ENCODE data around the gene NOP14. TPM values are rescaled to one million over a fixed set of nuclear protein-coding genes. Genes with fewer than 3 reads are reported as not detected.

Gene NOP14
- total and polyA plus RNA-seq, 2 donors (not counting 3 experiments of a cell fraction or from before 2014, with no cell fraction given) = 9.5 to 45.2 TPM

DNA sequence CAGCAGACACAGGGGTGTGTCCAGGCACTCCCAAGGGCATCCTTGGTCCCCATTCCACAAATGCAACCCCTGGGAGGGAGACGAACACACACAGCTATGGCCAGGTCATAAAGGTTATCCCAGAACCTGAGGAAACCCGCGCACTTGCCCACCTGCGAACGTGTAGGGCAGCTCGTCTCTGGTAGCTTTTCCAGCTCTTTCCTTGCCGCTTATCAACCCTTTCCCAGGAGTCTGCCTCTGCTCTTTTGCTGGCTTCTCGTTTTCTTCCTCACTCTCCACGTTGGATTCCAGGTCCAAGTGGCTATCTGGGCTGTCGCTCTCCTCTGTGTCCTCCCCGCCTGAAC, 13.5 kb downstream of the NOP14 start:
- BruUV-seq (replicated peaks) = no TSS peak
- POLR2A ChIA-PET = interaction anchor here (1.6 kb wide), 1 partner anchor 14 kb away, joined by 4 read pairs; the partner anchor contains the start of gene GRK4
- DNase-seq (ENCODE audit: low read depth, low spot score) (no peak), FAIRE-seq (no peak)
- H3K9ac ChIP-seq (replicated peaks; ENCODE audit: extremely low read depth, insufficient read depth, low read length) = no peak overlapping the region
- dilution Hi-C loops (cut with MboI; ENCODE audit: extremely low pct_ligation_motif_present, low sequenced_read_pairs) = no loop called here
- no peak overlapping the region for H3K27ac ChIP-seq (ENCODE audit: insufficient read depth, low read depth, low read length)
- H3K9me3 ChIP-seq (replicated peaks; ENCODE audit: control insufficient read depth, insufficient read depth, low read length) = no peaks in the 10 kb centered on the region
- no peaks in the 10 kb centered on the region for H3K9me1 ChIP-seq (replicated peaks; ENCODE audit: control insufficient read depth, extremely low read depth, insufficient read depth, low read length)
- H3K4me1 ChIP-seq (ENCODE audit: control insufficient read depth, extremely low read depth, insufficient read depth, low read length) = no peaks in the 10 kb centered on the region
- CTCF ChIA-PET = interaction anchor here (1.6 to 3.0 kb wide), 3 partner anchors 13 to 186 kb away, joined by 3 to 21 read pairs (median 6); partner anchors contain the start of genes GRK4 and NOP14
- intact Hi-C loops (cut with micrococcal nuclease) = no loop called here
- no peak overlapping the region for H3K4me2 ChIP-seq (ENCODE audit: insufficient read depth, low read length)
- H3K4me3 ChIP-seq (replicated peaks in 1 of 3; ENCODE audit: insufficient read depth in 1 of 3, low read depth in 1 of 3, low read length in 3 of 3) = no peak overlapping the region
- H3K27me3 ChIP-seq (ENCODE audit: control insufficient read depth in 2 of 2, insufficient read depth in 2 of 2, low read length in 2 of 2) = no peaks in the 10 kb centered on the region
- no peak overlapping the region for H2AFZ ChIP-seq (ENCODE audit: low read depth, low read length)
- H3K36me3 ChIP-seq (ENCODE audit: control insufficient read depth in 2 of 2, extremely low read depth in 1 of 2, insufficient read depth in 2 of 2, low read length in 2 of 2) = peaks cover 30 to 63% of the 10 kb centered on the region in 2 experiments
- no peaks in the 10 kb centered on the region for H4K20me1 ChIP-seq (replicated peaks; ENCODE audit: control insufficient read depth, extremely low read depth, insufficient read depth, low read length)
- H3K79me2 ChIP-seq (ENCODE audit: control insufficient read depth, insufficient read depth, low read length) = peaks cover 2% of the 10 kb centered on the region
- TF ChIP-seq, protein P1, sequence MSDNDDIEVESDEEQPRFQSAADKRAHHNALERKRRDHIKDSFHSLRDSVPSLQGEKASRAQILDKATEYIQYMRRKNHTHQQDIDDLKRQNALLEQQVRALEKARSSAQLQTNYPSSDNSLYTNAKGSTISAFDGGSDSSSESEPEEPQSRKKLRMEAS (IDR thresholded peaks at IDR 0.05; ENCODE audit: insufficient read depth, insufficient read length) = no peak
- TF ChIP-seq GATA2 (IDR thresholded peaks at IDR 0.05; ENCODE audit: insufficient read depth, insufficient read length, low read depth, low read length) (no peak), EZH2 (IDR thresholded peaks at IDR 0.05; ENCODE audit: borderline replicate concordance, low read depth, low read length, severe bottlenecking) (no peak), FOS (IDR thresholded peaks at IDR 0.05; ENCODE audit: borderline replicate concordance, insufficient read depth, low read length) (no peak), MYC (IDR thresholded peaks at IDR 0.05; ENCODE audit: low read depth, low read length) (no peak), POLR2AphosphoS5 (IDR thresholded peaks at IDR 0.05; ENCODE audit: insufficient read depth, low read depth, low read length) (no peak), JUN (IDR thresholded peaks at IDR 0.05; ENCODE audit: borderline replicate concordance, insufficient read depth, insufficient read length, low read depth) (no peak), POLR2A (IDR thresholded peaks at IDR 0.05; ENCODE audit: low read depth, low read length) (no peak)
- TF ChIP-seq, protein P2, sequence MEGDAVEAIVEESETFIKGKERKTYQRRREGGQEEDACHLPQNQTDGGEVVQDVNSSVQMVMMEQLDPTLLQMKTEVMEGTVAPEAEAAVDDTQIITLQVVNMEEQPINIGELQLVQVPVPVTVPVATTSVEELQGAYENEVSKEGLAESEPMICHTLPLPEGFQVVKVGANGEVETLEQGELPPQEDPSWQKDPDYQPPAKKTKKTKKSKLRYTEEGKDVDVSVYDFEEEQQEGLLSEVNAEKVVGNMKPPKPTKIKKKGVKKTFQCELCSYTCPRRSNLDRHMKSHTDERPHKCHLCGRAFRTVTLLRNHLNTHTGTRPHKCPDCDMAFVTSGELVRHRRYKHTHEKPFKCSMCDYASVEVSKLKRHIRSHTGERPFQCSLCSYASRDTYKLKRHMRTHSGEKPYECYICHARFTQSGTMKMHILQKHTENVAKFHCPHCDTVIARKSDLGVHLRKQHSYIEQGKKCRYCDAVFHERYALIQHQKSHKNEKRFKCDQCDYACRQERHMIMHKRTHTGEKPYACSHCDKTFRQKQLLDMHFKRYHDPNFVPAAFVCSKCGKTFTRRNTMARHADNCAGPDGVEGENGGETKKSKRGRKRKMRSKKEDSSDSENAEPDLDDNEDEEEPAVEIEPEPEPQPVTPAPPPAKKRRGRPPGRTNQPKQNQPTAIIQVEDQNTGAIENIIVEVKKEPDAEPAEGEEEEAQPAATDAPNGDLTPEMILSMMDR (IDR thresholded peaks at IDR 0.05; ENCODE audit: extremely low read depth in 1 of 2, insufficient read depth in 1 of 2, low read depth in 1 of 2, low read length in 2 of 2) = no peak

Measured in endothelial cell of umbilical vein (primary cell).